GM18526 (cell line): ENCODE measurements around the gene MED6.

ENCODE experiments used
- POLR2A ChIP-seq: IDR thresholded peaks from 3 replicates; pipeline ENCODE4 v1.6.1; 2011; ENCODE audit not compliant: insufficient read length; ENCODE audit errors: extremely low read depth

The MED6 gene

DNA sequence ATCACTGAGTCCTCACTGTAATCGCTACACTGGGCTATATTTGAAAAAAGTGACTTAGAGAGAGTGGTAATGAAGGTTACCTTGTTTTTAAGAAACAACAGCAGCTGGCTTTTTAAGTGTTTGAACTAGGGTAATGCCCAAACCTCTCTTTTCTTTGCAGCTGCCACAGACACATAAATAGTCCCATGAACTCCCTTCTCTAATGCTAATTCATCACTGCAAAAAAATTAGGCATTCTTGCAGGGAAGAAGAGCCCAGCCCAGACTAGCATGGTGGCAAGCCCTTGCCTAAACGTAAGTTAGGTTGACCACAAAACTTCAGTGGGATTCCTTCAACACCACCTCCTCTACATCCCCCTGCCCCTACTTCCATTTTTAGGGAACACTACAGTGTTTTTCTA, 17.9 kb upstream of the MED6 start:
- no peak for TF ChIP-seq POLR2A

- TF ChIP-seq POLR2A: no peak
These were observed 16.2 kb upstream of the MED6 start for GRCh38 chr14:70616646-70617045.

DNA sequence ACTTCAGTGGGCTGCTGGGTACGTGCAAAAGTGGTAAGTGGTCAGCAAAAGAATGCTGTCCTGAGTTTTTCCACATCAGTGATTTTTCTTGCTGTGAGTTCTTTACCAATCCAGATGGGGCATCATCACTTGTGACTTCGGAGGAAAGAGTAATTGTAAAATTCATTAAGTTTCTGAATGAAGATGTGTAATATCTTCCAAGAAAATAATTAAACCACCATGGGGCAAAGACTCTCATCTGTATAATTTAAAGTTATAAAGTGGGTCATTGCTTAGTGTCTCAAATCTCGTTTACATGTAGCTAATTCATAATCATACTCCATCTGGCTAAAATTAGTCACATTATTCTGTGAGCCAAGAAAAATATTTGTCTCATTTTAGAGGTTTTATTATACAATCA, 10.8 kb upstream of the MED6 start:
- no peak for TF ChIP-seq POLR2A

GRCh38 chr14:70602254-70602653, 1.8 kb upstream of the MED6 start:
- no peak for TF ChIP-seq POLR2A

DNA sequence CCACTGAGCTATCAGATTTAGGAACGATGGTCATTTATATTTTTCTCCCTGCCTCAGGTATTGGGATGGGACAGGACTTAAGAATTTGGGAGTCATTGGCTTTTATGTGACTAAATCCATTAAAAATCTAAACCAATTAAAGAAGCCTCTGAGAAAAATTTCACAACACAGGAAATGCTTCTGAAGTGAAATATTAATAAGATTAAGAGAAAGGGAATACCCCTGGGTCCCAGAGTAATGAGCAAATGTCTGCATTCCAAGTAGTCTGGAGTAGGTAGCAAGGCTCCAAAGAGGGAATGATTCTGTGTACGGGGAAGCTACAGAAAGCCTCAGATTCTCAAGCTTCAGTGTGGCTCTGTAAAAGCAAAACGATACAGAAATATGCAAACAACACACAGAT, 707 bp upstream of the MED6 start:
- no peak for TF ChIP-seq POLR2A

DNA sequence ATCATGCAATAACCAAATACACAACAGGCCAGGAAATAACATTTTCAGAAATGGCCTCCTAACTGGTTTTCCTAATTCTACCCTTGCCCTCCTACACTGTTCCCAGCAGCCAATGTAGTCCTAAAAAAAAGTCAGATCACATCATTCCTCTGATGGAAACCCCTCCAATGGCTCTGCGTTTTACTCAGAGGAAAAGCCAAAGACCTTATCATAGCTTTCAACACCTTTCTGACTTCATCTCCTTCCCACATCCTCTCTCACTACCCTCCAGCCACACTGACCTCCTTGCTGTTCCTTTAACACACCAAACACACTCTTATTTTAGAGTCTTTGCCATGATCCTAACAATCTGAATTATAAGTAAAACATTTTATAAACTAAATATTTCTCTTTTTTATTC, 1.1 kb downstream of the MED6 start:
- TF ChIP-seq POLR2A: no peak

DNA sequence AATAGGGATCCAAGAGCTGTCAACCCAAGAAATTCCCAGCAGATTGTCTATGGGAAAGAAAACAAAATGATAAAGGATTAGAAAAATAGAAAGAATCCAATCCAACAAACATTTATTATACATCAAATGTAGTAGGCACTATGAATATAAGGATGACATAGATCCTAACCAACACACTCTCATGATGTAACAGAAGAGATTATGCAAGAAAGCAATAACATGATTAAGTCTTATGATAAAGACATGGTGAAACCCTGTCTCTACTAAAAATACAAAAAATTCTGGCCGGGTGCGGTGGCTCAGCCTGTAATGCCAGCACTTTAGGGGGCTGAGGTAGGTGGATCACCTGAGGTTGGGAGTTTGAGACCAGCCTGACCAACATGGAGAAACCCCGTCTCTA, 2.7 kb downstream of the MED6 start:
- TF ChIP-seq POLR2A: no peak

DNA sequence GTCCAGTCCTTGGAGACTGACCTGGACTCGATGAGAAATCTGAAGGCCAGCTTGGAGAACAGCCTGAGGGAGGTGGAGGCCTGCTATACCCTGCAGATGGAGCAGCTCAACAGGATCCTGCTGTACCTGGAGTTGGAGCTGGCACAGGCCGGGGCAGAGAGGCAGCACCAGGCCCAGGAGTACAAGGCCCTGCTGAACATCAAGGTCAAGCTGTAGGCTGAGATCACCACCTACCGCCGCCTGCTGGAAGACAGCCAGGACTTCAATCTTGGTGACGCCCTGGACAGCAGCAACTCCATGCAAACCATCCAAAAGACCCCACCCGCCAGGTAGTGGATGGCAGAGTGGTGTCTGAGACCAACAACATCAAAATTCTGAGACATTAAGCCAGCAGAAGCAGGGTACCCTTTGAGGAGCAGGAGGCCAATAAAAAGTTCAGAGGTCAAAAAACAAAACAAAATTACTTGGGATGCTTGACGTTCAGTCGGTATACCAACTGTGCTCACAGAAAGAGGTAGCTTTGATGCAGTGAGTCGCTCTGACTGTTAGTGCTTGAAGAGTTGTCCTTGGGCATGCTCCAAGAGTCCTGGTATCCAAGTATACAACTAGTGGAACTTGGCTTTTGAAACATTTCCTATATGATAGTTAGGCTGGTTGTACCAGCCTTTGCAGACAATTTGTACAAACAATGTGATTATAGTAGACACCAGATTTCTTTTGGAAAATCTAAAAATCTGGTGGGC, 4.8 kb downstream of the MED6 start:
- TF ChIP-seq POLR2A: no peak

- TF ChIP-seq POLR2A: no peak
These were observed 6.0 kb downstream of the MED6 start for GRCh38 chr14:70594461-70594860.

GRCh38 chr14:70585231-70585630, 15.2 kb downstream of the MED6 start:
- TF ChIP-seq POLR2A: no peak

GRCh38 chr14:70576891-70577290, 23.6 kb downstream of the MED6 start:
- no peak for TF ChIP-seq POLR2A

GRCh38 chr14:70573050-70573449, 27.4 kb downstream of the MED6 start:
- TF ChIP-seq POLR2A: no peak

DNA sequence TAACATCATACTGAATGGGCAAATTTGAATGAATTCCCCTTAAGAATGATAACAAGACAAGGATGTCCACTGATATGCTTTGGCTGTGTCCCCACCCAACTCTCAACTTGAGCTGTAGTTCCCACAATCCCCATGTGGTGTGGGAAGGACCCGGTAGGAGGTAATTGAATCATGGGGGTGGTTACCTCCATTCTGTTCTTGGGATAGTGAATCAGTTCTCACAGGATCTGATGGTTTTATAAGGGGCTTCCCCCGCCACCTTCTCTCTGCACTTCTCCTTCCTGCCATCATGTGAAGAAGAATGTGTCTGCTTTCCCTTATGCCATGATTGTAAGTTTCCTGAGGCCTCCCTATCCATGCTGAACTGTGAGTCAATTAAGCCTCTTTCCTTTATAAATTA, 29.3 kb downstream of the MED6 start:
- no peak for TF ChIP-seq POLR2A

DNA sequence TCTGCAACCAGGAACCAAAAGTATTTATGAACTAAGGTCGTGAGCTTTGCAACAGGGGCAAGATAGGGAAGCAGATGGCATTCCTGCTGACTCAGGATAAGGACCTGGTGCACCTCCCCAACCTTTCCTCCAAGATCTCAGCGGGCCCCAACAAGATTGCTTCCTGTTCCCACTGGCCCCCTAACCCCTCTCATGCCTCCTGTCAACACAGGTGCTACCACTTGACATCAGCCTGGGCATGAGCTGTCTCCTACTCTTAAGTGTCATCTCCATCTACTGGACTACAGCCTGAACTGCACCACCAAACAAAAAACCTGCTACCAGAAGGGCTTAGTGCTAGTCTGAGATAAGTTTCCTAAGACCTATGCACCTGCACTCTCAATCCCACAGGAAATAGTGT, 32.7 kb downstream of the MED6 start:
- no peak for TF ChIP-seq POLR2A

DNA sequence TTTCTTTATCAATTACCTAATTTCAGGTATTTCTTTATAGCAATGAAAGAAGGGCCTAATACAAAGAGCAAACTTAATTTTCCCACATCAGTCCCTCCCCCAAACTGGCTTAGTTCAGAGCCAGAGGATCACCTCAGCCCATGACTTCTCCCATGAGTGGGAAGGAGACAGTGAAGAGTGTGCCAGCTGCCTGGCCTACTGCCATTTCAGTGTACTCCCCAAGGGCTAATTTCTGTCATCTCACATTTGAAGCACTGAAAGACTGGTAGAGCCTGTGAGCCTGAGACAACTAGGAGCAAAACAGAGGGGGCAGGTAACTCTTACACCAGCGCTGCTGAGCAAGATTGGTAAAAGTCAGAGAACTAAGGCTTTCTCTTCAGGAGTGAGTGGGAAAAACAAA, 36.6 kb downstream of the MED6 start:
- no peak for TF ChIP-seq POLR2A

- TF ChIP-seq POLR2A: no peak
These were observed 37.0 kb downstream of the MED6 start for GRCh38 chr14:70563417-70563816.

- TF ChIP-seq POLR2A: no peak
These were observed 42.1 kb downstream of the MED6 start for GRCh38 chr14:70558356-70558755.
